ENCODE results near the gene KBTBD7.
"Not testable (repeated sequence)": the region's sequence is repeated elsewhere in the genome, so short reads cannot be mapped to it uniquely, and the experiment has no call there.

Gene KBTBD7

GRCh38 chr13:41177616-41178015, 16.8 kb downstream of the KBTBD7 start:
- no peak overlapping the region for H3K4me3 Mint-ChIP-seq
- H3K9me3 Mint-ChIP-seq = peaks cover 32% of the 10 kb centered on the region
- H3K4me1 Mint-ChIP-seq (ENCODE audit: low read depth) = no peaks in the 10 kb centered on the region
- peaks cover 5% of the 10 kb centered on the region for H3K36me3 Mint-ChIP-seq (ENCODE audit: low read depth)
- no peak overlapping the region for H3K27ac Mint-ChIP-seq
- H3K27me3 Mint-ChIP-seq (ENCODE audit: low read depth) = no peaks in the 10 kb centered on the region

- H3K27me3 Mint-ChIP-seq (ENCODE audit: low read depth); H3K4me1 Mint-ChIP-seq (ENCODE audit: low read depth); H3K4me3 Mint-ChIP-seq; H3K36me3 Mint-ChIP-seq (ENCODE audit: low read depth); H3K27ac Mint-ChIP-seq: not testable (repeated sequence)
- H3K9me3 Mint-ChIP-seq = peaks cover 33% of the 10 kb centered on the region
These were observed 18.8 kb downstream of the KBTBD7 start for GRCh38 chr13:41175576-41175975.

- Mint-ChIP-seq H3K4me1 (ENCODE audit: low read depth) (peaks cover 4% of the 10 kb centered on the region), H3K27me3 (ENCODE audit: low read depth) (no peaks in the 10 kb centered on the region), H3K4me3 (no peak overlapping the region), H3K36me3 (ENCODE audit: low read depth) (no peaks in the 10 kb centered on the region), H3K27ac (no peak overlapping the region), H3K9me3 (no peaks in the 10 kb centered on the region)
These were observed 32.2 kb downstream of the KBTBD7 start for GRCh38 chr13:41162151-41162550.

GRCh38 chr13:41159174-41159573, 35.2 kb downstream of the KBTBD7 start:
- no peak overlapping the region for H3K4me3 Mint-ChIP-seq
- no peak overlapping the region for H3K27ac Mint-ChIP-seq
- H3K4me1 Mint-ChIP-seq (ENCODE audit: low read depth) = peaks cover 4% of the 10 kb centered on the region
- no peaks in the 10 kb centered on the region for H3K9me3 Mint-ChIP-seq
- no peaks in the 10 kb centered on the region for H3K27me3 Mint-ChIP-seq (ENCODE audit: low read depth)
- H3K36me3 Mint-ChIP-seq (ENCODE audit: low read depth) = no peaks in the 10 kb centered on the region

GRCh38 chr13:41157048-41157717, 37.2 kb downstream of the KBTBD7 start:
- Mint-ChIP-seq H3K36me3 (ENCODE audit: low read depth) (no peaks in the 10 kb centered on the region), H3K27ac (no peak overlapping the region), H3K27me3 (ENCODE audit: low read depth) (no peaks in the 10 kb centered on the region), H3K4me1 (ENCODE audit: low read depth) (peaks cover 4% of the 10 kb centered on the region), H3K4me3 (no peak overlapping the region), H3K9me3 (peaks cover 11% of the 10 kb centered on the region)

GRCh38 chr13:41156620-41157019, 37.7 kb downstream of the KBTBD7 start:
- Mint-ChIP-seq H3K4me3 (no peak overlapping the region), H3K4me1 (ENCODE audit: low read depth) (peaks cover 4% of the 10 kb centered on the region), H3K9me3 (peaks cover 17% of the 10 kb centered on the region), H3K36me3 (ENCODE audit: low read depth) (peaks cover 5% of the 10 kb centered on the region), H3K27me3 (ENCODE audit: low read depth) (no peaks in the 10 kb centered on the region), H3K27ac (no peak overlapping the region)

- Mint-ChIP-seq H3K27me3 (ENCODE audit: low read depth) (no peaks in the 10 kb centered on the region), H3K36me3 (ENCODE audit: low read depth) (peaks cover 23% of the 10 kb centered on the region), H3K9me3 (peaks cover 43% of the 10 kb centered on the region), H3K4me1 (ENCODE audit: low read depth) (peaks cover 2% of the 10 kb centered on the region), H3K27ac (no peak overlapping the region), H3K4me3 (no peak overlapping the region)
These were observed 40.3 kb downstream of the KBTBD7 start for GRCh38 chr13:41154042-41154441.

GRCh38 chr13:41152005-41152404, 42.4 kb downstream of the KBTBD7 start:
- Mint-ChIP-seq H3K4me1 (ENCODE audit: low read depth) (no peaks in the 10 kb centered on the region), H3K36me3 (ENCODE audit: low read depth) (peaks cover 34% of the 10 kb centered on the region), H3K4me3 (no peak overlapping the region), H3K9me3 (peaks cover 62% of the 10 kb centered on the region), H3K27ac (no peak overlapping the region), H3K27me3 (ENCODE audit: low read depth) (no peaks in the 10 kb centered on the region)

GRCh38 chr13:41150058-41150457, 44.3 kb downstream of the KBTBD7 start:
- Mint-ChIP-seq H3K9me3 (peaks cover 73% of the 10 kb centered on the region), H3K27me3 (ENCODE audit: low read depth) (no peaks in the 10 kb centered on the region), H3K4me3 (no peak overlapping the region), H3K4me1 (ENCODE audit: low read depth) (no peaks in the 10 kb centered on the region), H3K27ac (no peak overlapping the region), H3K36me3 (ENCODE audit: low read depth) (peaks cover 35% of the 10 kb centered on the region)

GRCh38 chr13:41148419-41149283, 45.7 kb downstream of the KBTBD7 start:
- no peaks in the 10 kb centered on the region for H3K4me1 Mint-ChIP-seq (ENCODE audit: low read depth)
- no peak overlapping the region for H3K4me3 Mint-ChIP-seq
- H3K9me3 Mint-ChIP-seq = peaks cover 71% of the 10 kb centered on the region
- H3K36me3 Mint-ChIP-seq (ENCODE audit: low read depth) = peaks cover 35% of the 10 kb centered on the region
- no peaks in the 10 kb centered on the region for H3K27me3 Mint-ChIP-seq (ENCODE audit: low read depth)
- peak overlapping the region; percentile 49 for H3K27ac Mint-ChIP-seq

- H3K27ac Mint-ChIP-seq = no peak overlapping the region
- no peak overlapping the region for H3K4me3 Mint-ChIP-seq
- H3K9me3 Mint-ChIP-seq = peaks cover 43% of the 10 kb centered on the region
- H3K4me1 Mint-ChIP-seq (ENCODE audit: low read depth) = no peaks in the 10 kb centered on the region
- no peaks in the 10 kb centered on the region for H3K27me3 Mint-ChIP-seq (ENCODE audit: low read depth)
- H3K36me3 Mint-ChIP-seq (ENCODE audit: low read depth) = peaks cover 21% of the 10 kb centered on the region
These were observed 49.0 kb downstream of the KBTBD7 start for GRCh38 chr13:41145136-41145908.

- Mint-ChIP-seq H3K9me3 (peaks cover 36% of the 10 kb centered on the region), H3K4me1 (ENCODE audit: low read depth) (no peaks in the 10 kb centered on the region), H3K36me3 (ENCODE audit: low read depth) (peaks cover 16% of the 10 kb centered on the region), H3K27ac (no peak overlapping the region), H3K4me3 (no peak overlapping the region), H3K27me3 (ENCODE audit: low read depth) (no peaks in the 10 kb centered on the region)
These were observed 49.8 kb downstream of the KBTBD7 start for GRCh38 chr13:41144576-41144975.
